Vagina (tissue), 2 donors: Measurements from ENCODE around the gene LHFPL3. TPM values are rescaled to one million over a fixed set of nuclear protein-coding genes. Genes with fewer than 3 reads are reported as not detected.

Source experiments
- DNase-seq, 2 donors: peaks; one replicate each; pipeline ENCODE4 v3.0.0-alpha.2; 2017; ENCODE audit errors: extremely low spot score in 2 of 2
- H3K27ac ChIP-seq: fragments of 200-600 bp; sonication (generic); one replicate; pipeline ENCODE4 v1.5.1; 2019
- H3K27me3 ChIP-seq: fragments of 200-600 bp; sonication (generic); one replicate; pipeline ENCODE4 v1.5.1; 2019
- H3K36me3 ChIP-seq, 2 donors: fragments of 200-600 bp; sonication (generic); one replicate each; pipeline ENCODE4 v1.5.1; 2017 to 2019
- H3K4me1 ChIP-seq: fragments of 200-600 bp; sonication (generic); one replicate; pipeline ENCODE4 v1.5.1; 2019
- H3K4me3 ChIP-seq, 2 donors: fragments of 200-600 bp; sonication (generic); 1 replicate in 1 of 2; 2 replicates in 1 of 2; pipeline ENCODE4 v1.5.1; 2016 to 2019
- H3K9me3 ChIP-seq: fragments of 200-600 bp; sonication (generic); one replicate; pipeline ENCODE4 v1.5.1; 2019
- CTCF ChIP-seq, 3 experiments: fragments of 450-650 bp in 2 of 3; fragments of 200-600 bp in 1 of 3; sonication (generic) in 1 of 3; IDR thresholded peaks; one replicate each; pipeline ENCODE4 v1.5.1; 2017 to 2019; ENCODE audit warnings: antibody characterized with exemption in 3 of 3, mild to moderate bottlenecking in 2 of 3, moderate library complexity in 2 of 3
- POLR2A ChIP-seq, 2 donors: fragments of 450-650 bp; IDR thresholded peaks; one replicate each; pipeline ENCODE4 v1.6.1; 2017; ENCODE audit warnings: antibody characterized with exemption in 2 of 2, mild to moderate bottlenecking in 2 of 2, moderate library complexity in 2 of 2
- POLR2AphosphoS5 ChIP-seq, 2 donors: sonication (generic); formaldehyde crosslinking; IDR thresholded peaks; one replicate each; pipeline ENCODE4 v1.9.0; 2017; ENCODE audit warnings: antibody characterized with exemption in 2 of 2, mild to moderate bottlenecking in 2 of 2, low read depth in 1 of 2; ENCODE audit not compliant: insufficient read depth in 1 of 2
- intact Hi-C: fragments of 100-400 bp; cut with DNase I; formaldehyde crosslinking; loops from one replicate; pipeline ENCODE4 v1.15.1; 2023
- total RNA-seq: library from RNA; depleted of rRNA; stranded (reverse); fragments of >200 nt; gene quantifications from one replicate; pipeline ENCODE4 v1.2.3, GENCODE V29; 2016

The LHFPL3 gene
- total RNA-seq, 1 donor from 2014 or later = not detected

- intact Hi-C loops = no loop called here
- DNase-seq = no peak
- Histone ChIP-seq H3K27me3 (no peaks in the 10 kb centered on the region), H3K36me3 (no peaks in the 10 kb centered on the region), H3K9me3 (no peaks in the 10 kb centered on the region), H3K4me1 (no peaks in the 10 kb centered on the region), H3K27ac (no peak overlapping the region), H3K4me3 (no peak overlapping the region)
- TF ChIP-seq POLR2A (IDR thresholded peaks at IDR 0.05) (no peak), POLR2AphosphoS5 (IDR thresholded peaks at IDR 0.05; ENCODE audit: insufficient read depth in 1 of 2, low read depth in 1 of 2) (no peak), CTCF (IDR thresholded peaks at IDR 0.05) (no peak)
Measured at GRCh38 chr7:104839842-104840241, 511.4 kb downstream of the LHFPL3 start.

GRCh38 chr7:104841798-104842197, 513.4 kb downstream of the LHFPL3 start:
- Histone ChIP-seq H3K4me1 (no peaks in the 10 kb centered on the region), H3K27me3 (no peaks in the 10 kb centered on the region), H3K4me3 (no peak overlapping the region), H3K9me3 (no peaks in the 10 kb centered on the region), H3K36me3 (no peaks in the 10 kb centered on the region), H3K27ac (no peak overlapping the region)
- TF ChIP-seq POLR2A (IDR thresholded peaks at IDR 0.05) (no peak), CTCF (IDR thresholded peaks at IDR 0.05) (no peak), POLR2AphosphoS5 (IDR thresholded peaks at IDR 0.05; ENCODE audit: insufficient read depth in 1 of 2, low read depth in 1 of 2) (no peak)
- DNase-seq = no peak
- intact Hi-C loops = no loop called here

GRCh38 chr7:104843198-104843597, 514.8 kb downstream of the LHFPL3 start:
- no peak overlapping the region for H3K27ac ChIP-seq
- H3K9me3 ChIP-seq = no peaks in the 10 kb centered on the region
- intact Hi-C loops = no loop called here
- no peaks in the 10 kb centered on the region for H3K4me1 ChIP-seq
- H3K4me3 ChIP-seq = no peak overlapping the region
- no peaks in the 10 kb centered on the region for H3K36me3 ChIP-seq
- no peaks in the 10 kb centered on the region for H3K27me3 ChIP-seq
- TF ChIP-seq CTCF (IDR thresholded peaks at IDR 0.05) = no peak
- TF ChIP-seq POLR2AphosphoS5 (IDR thresholded peaks at IDR 0.05; ENCODE audit: insufficient read depth in 1 of 2, low read depth in 1 of 2) = no peak
- TF ChIP-seq POLR2A (IDR thresholded peaks at IDR 0.05) = no peak
- DNase-seq = no peak

GRCh38 chr7:104845557-104845956, 517.2 kb downstream of the LHFPL3 start:
- H3K27me3 ChIP-seq = no peaks in the 10 kb centered on the region
- H3K4me3 ChIP-seq = no peak overlapping the region
- H3K4me1 ChIP-seq = no peaks in the 10 kb centered on the region
- no peaks in the 10 kb centered on the region for H3K9me3 ChIP-seq
- DNase-seq = no peak
- intact Hi-C loops = no loop called here
- H3K27ac ChIP-seq = no peak overlapping the region
- no peaks in the 10 kb centered on the region for H3K36me3 ChIP-seq
- no peak for TF ChIP-seq CTCF (IDR thresholded peaks at IDR 0.05)
- TF ChIP-seq POLR2A (IDR thresholded peaks at IDR 0.05) = no peak
- no peak for TF ChIP-seq POLR2AphosphoS5 (IDR thresholded peaks at IDR 0.05; ENCODE audit: insufficient read depth in 1 of 2, low read depth in 1 of 2)

GRCh38 chr7:104846731-104847130, 518.3 kb downstream of the LHFPL3 start:
- intact Hi-C loops = no loop called here
- H3K4me1 ChIP-seq = no peaks in the 10 kb centered on the region
- no peak overlapping the region for H3K27ac ChIP-seq
- H3K4me3 ChIP-seq = no peak overlapping the region
- no peaks in the 10 kb centered on the region for H3K36me3 ChIP-seq
- DNase-seq = no peak
- no peaks in the 10 kb centered on the region for H3K9me3 ChIP-seq
- TF ChIP-seq POLR2AphosphoS5 (IDR thresholded peaks at IDR 0.05; ENCODE audit: insufficient read depth in 1 of 2, low read depth in 1 of 2) = no peak
- TF ChIP-seq POLR2A (IDR thresholded peaks at IDR 0.05) = no peak
- no peak for TF ChIP-seq CTCF (IDR thresholded peaks at IDR 0.05)
- H3K27me3 ChIP-seq = no peaks in the 10 kb centered on the region
